HepG2 (cell line): ENCODE results near the gene POU3F3. TPM values are rescaled to one million over a fixed set of nuclear protein-coding genes. Genes with fewer than 3 reads are reported as not detected.

Source experiments
- ATAC-seq: fragments of 200-7000 bp; cut with Tn5 transposase; 3 replicates; pipeline ENCODE4 v1.9.1; 2020; ENCODE audit warnings: mild to moderate bottlenecking, moderate library complexity
- BruUV-seq: library from RNA; stranded (reverse); fragments of 400-500 nt; replicated peaks from 2 replicates; lab custom pipeline; 2021; lab: Mats Ljungman, UMichigan
- CTCF ChIA-PET: fragments of 300-600 bp; formaldehyde crosslinking; extraction: SDS; loops from one replicate; lab custom pipeline; 2021; ENCODE audit warnings: low total read pairs, inconsistent platforms, low intra/inter-chr PET ratio; lab: Yijun Ruan, JAX
- POLR2A ChIA-PET: fragments of 350-600 bp; sonication (Branson Sonifier 250); formaldehyde crosslinking; loops from one replicate; lab custom pipeline; 2020; ENCODE audit warnings: antibody characterized with exemption, inconsistent platforms; lab: Yijun Ruan, JAX
- DNase-seq: peaks from one replicate; pipeline ENCODE4 v3.0.0-alpha.2; 2015; ENCODE audit warnings: low spot score
- FAIRE-seq: peaks from 3 replicates; lab custom pipeline; 2011; peaks lifted over from hg19 to GRCh38; lab: Jason Lieb, UNC
- H2AFZ ChIP-seq: one replicate; pipeline ENCODE4 v1.6.1; 2011; ENCODE audit warnings: low read length, inconsistent platforms
- H3K27ac ChIP-seq: fragments of 300-600 bp; 3 replicates; pipeline ENCODE4 v1.8.0; 2011; ENCODE audit warnings: mixed run types, mild to moderate bottlenecking, mixed read lengths, low read length, inconsistent platforms; ENCODE audit not compliant: insufficient read depth; ENCODE audit errors: extremely low read length
- H3K27me3 ChIP-seq, 2 experiments: fragments of 200-600 bp in 1 of 2; 2 replicates in 1 of 2; 3 replicates in 1 of 2; pipeline versions ENCODE4 v1.6.0 to v1.8.0; 2011; ENCODE audit warnings: low read length in 2 of 2, mild to moderate bottlenecking in 2 of 2, moderate library complexity in 2 of 2, inconsistent platforms in 1 of 2; ENCODE audit not compliant: insufficient read depth in 2 of 2, control insufficient read depth in 1 of 2
- H3K36me3 ChIP-seq, 2 experiments: fragments of 200-600 bp in 1 of 2; replicated peaks in 1 of 2; 2 replicates in 1 of 2; 3 replicates in 1 of 2; pipeline versions ENCODE4 v1.5.1 to v1.8.0; 2011; ENCODE audit warnings: low read length in 2 of 2, inconsistent platforms in 1 of 2; ENCODE audit not compliant: insufficient read depth in 2 of 2, control insufficient read depth in 1 of 2
- H3K4me1 ChIP-seq: 2 replicates; pipeline ENCODE4 v1.5.1; 2012; ENCODE audit warnings: low read length, inconsistent platforms; ENCODE audit not compliant: insufficient read depth
- H3K4me2 ChIP-seq: 2 replicates; pipeline ENCODE4 v1.6.0; 2011; ENCODE audit warnings: low read depth, low read length, inconsistent platforms
- H3K4me3 ChIP-seq, 3 experiments: fragments of 200-600 bp in 1 of 3; sonication (generic), shearing (Covaris generic) in 1 of 3; replicated peaks in 1 of 3; 2 replicates each; pipeline ENCODE4 v1.5.1; 2011 to 2016; ENCODE audit warnings: low read length in 3 of 3, inconsistent platforms in 2 of 3, low read depth in 2 of 3, mild to moderate bottlenecking in 2 of 3, control low read depth in 1 of 3, mixed read lengths in 1 of 3; ENCODE audit not compliant: insufficient read depth in 1 of 3
- H3K79me2 ChIP-seq: one replicate; pipeline ENCODE4 v1.6.1; 2011; ENCODE audit warnings: low read length, inconsistent platforms; ENCODE audit not compliant: insufficient read depth
- H3K9ac ChIP-seq: 2 replicates; pipeline ENCODE4 v1.6.0; 2011; ENCODE audit warnings: mild to moderate bottlenecking, low read depth, low read length, inconsistent platforms; ENCODE audit not compliant: insufficient read depth
- H3K9me3 ChIP-seq: 2 replicates; pipeline ENCODE4 v1.5.1; 2012; ENCODE audit warnings: mild to moderate bottlenecking, low read length
- H4K20me1 ChIP-seq: 2 replicates; pipeline ENCODE4 v1.6.0; 2011; ENCODE audit warnings: inconsistent platforms, mild to moderate bottlenecking, low read length, moderate library complexity; ENCODE audit not compliant: insufficient read depth
- CTCF ChIP-seq: sonication (generic); formaldehyde crosslinking; IDR thresholded peaks from 2 replicates; pipeline ENCODE4 v1.5.0; 2020; ENCODE audit warnings: mild to moderate bottlenecking, missing genetic modification reagents, moderate library complexity
- EHMT2 ChIP-seq: fragments of 200-600 bp; sonication (generic); IDR thresholded peaks from 2 replicates; pipeline ENCODE4 v1.7.0; 2017; ENCODE audit warnings: antibody characterized with exemption, low read depth, low read length, borderline replicate concordance
- HMG20A ChIP-seq: IDR thresholded peaks from 2 replicates; pipeline ENCODE4 v1.6.1; 2016; ENCODE audit warnings: borderline replicate concordance
- HOMEZ ChIP-seq: IDR thresholded peaks from 2 replicates; pipeline ENCODE4 v1.6.1; 2016; ENCODE audit warnings: low read depth
- NR2F6 ChIP-seq, 2 experiments: IDR thresholded peaks; 2 replicates each; pipeline ENCODE4 v1.6.1; 2016; ENCODE audit warnings: antibody characterized with exemption in 1 of 2, mild to moderate bottlenecking in 1 of 2
- POGZ ChIP-seq: sonication (generic); formaldehyde crosslinking; IDR thresholded peaks from 2 replicates; pipeline ENCODE4 v1.4.0; 2020; ENCODE audit warnings: mild to moderate bottlenecking, missing genetic modification reagents
- REL ChIP-seq: sonication (generic); formaldehyde crosslinking; conservative IDR thresholded peaks from 2 replicates; pipeline ENCODE4 v1.8.0; 2022; ENCODE audit warnings: mild to moderate bottlenecking, missing genetic modification reagents, moderate library complexity
- SAP130 ChIP-seq: IDR thresholded peaks from 2 replicates; pipeline ENCODE4 v1.6.1; 2016; ENCODE audit warnings: low read depth
- SMYD3 ChIP-seq: sonication (generic); formaldehyde crosslinking; IDR thresholded peaks from 2 replicates; pipeline ENCODE4 v1.8.1; 2023; ENCODE audit warnings: mild to moderate bottlenecking, missing genetic modification reagents
- ZBED4 ChIP-seq: sonication (generic); formaldehyde crosslinking; IDR thresholded peaks from 2 replicates; pipeline ENCODE4 v1.4.0; 2020; ENCODE audit warnings: missing genetic modification reagents, borderline replicate concordance
- ZIK1 ChIP-seq: sonication (generic); formaldehyde crosslinking; IDR thresholded peaks from 2 replicates; pipeline ENCODE4 v1.5.0; 2020; ENCODE audit warnings: mild to moderate bottlenecking, low read depth, missing genetic modification reagents, borderline replicate concordance
- ZNF276 ChIP-seq: sonication (generic); formaldehyde crosslinking; IDR thresholded peaks from 2 replicates; pipeline ENCODE4 v1.4.0; 2020; ENCODE audit warnings: mild to moderate bottlenecking, low read depth, missing genetic modification reagents
- ZNF431 ChIP-seq: sonication (generic); formaldehyde crosslinking; IDR thresholded peaks from 2 replicates; pipeline ENCODE4 v1.9.0; 2022; ENCODE audit warnings: missing genetic modification reagents, low read depth, mild to moderate bottlenecking, borderline replicate concordance
- ZNF784 ChIP-seq: sonication (generic); formaldehyde crosslinking; IDR thresholded peaks from 2 replicates; pipeline ENCODE4 v1.5.1; 2020; ENCODE audit warnings: missing genetic modification reagents, mild to moderate bottlenecking, borderline replicate concordance
- WGBS: methylation state at CpG from one replicate; pipeline ENCODE4 v1.1.6; 2017; ENCODE audit warnings: low lambda C conversion rate; 5-methylcytosine and 5-hydroxymethylcytosine counted together
- in situ Hi-C: cut with HindIII; loops from 2 replicates; pipeline ENCODE4 v1.10.0; 2017; ENCODE audit warnings: low pct_unique_long_range_greater_than_20kb; ENCODE audit not compliant: extremely low pct_ligation_motif_present
- intact Hi-C: fragments of 100-400 bp; cut with micrococcal nuclease; formaldehyde crosslinking; loops from one replicate; pipeline ENCODE4 v1.10.0; 2022; ENCODE audit not compliant: unreplicated experiment
- polyA plus RNA-seq, 8 experiments: library from polyadenylated mRNA; depleted of rRNA in 3 of 8; stranded (reverse) in 7 of 8; unstranded in 1 of 8; fragments of >200 nt; fragmentation: Illumina TruSeq in 4 of 8; extraction: Trizol in 4 of 8; gene quantifications; 2 replicates each; pipeline versions ENCODE4 v1.2.1 to v1.2.3, GENCODE V29; 2011 to 2016; ENCODE audit warnings: low read depth in 4 of 8, missing spikeins in 1 of 8, mixed read lengths in 1 of 8; ENCODE audit not compliant: insufficient read depth in 1 of 8
- total RNA-seq, 5 experiments: library from RNA; depleted of rRNA; stranded (reverse); fragments of >200 nt; fragmentation: Illumina TruSeq; extraction: Trizol; gene quantifications; 2 replicates each; pipeline ENCODE4 v1.2.3, GENCODE V29; 2016; ENCODE audit warnings: low read depth in 1 of 5

The POU3F3 gene
- total and polyA plus RNA-seq, 2 of the 13 experiments (the other 11 are each of a cell fraction or from before 2014, with no cell fraction given): not detected

GRCh38 chr2:104885119-104885782 is 31.3 kb downstream of the POU3F3 start:
- in situ Hi-C loops: no loop called here
- POLR2A ChIA-PET: no interaction called here
- no peak for TF ChIP-seq ZNF431 (CRISPR knock-in tag)
- TF ChIP-seq NR2F6 (IDR thresholded peaks at IDR 0.05): no peak
- TF ChIP-seq NR2F6 (CRISPR knock-in tag; IDR thresholded peaks at IDR 0.05): no peak
- no peak for TF ChIP-seq CTCF
- no peak for TF ChIP-seq ZBED4 (CRISPR knock-in tag)
- TF ChIP-seq SAP130 (CRISPR knock-in tag): no peak
- TF ChIP-seq EHMT2: no peak
- TF ChIP-seq ZIK1 (CRISPR knock-in tag): no peak
- TF ChIP-seq ZNF784 (CRISPR knock-in tag): no peak
- TF ChIP-seq SMYD3 (CRISPR knock-in tag): no peak
- no peak for TF ChIP-seq REL (CRISPR knock-in tag)
- no peak for TF ChIP-seq ZNF276 (CRISPR knock-in tag)
- TF ChIP-seq HMG20A: no peak
- no peak for TF ChIP-seq HOMEZ (CRISPR knock-in tag)
- TF ChIP-seq POGZ: no peak

More at GRCh38 chr2:104885119-104885782, 31.3 kb downstream of the POU3F3 start:
- Histone ChIP-seq H4K20me1 (no peaks in the 10 kb centered on the region), H3K27me3 (peaks cover 3 to 53% of the 10 kb centered on the region in 2 experiments; a peak in 4 of 5 replicates), H3K4me1 (no peaks in the 10 kb centered on the region), H3K36me3 (no peaks in the 10 kb centered on the region), H3K4me2 (no peak overlapping the region), H3K4me3 (no peak overlapping the region), H3K9me3 (no peaks in the 10 kb centered on the region), H2AFZ (no peak overlapping the region), H3K79me2 (no peaks in the 10 kb centered on the region), H3K27ac (no peak overlapping the region), H3K9ac (no peak overlapping the region)
- DNase-seq (no peak), ATAC-seq (no peak), FAIRE-seq (no peak)
- no TSS peak for BruUV-seq
- WGBS: 1% methylated on average over 5 of the region's 5 CpGs
- intact Hi-C loops: no loop called here
- CTCF ChIA-PET: no interaction called here
